A673 (cell line): ENCODE results near the gene EPHA4.

Source experiments
- CTCF ChIP-seq: fragments of 300-800, 200-600 bp; sonication (generic); conservative IDR thresholded peaks from 2 replicates; pipeline ENCODE4 v1.5.1; 2017; ENCODE audit warnings: low read depth, mild to moderate bottlenecking, antibody characterized with exemption, low read length, moderate library complexity, mixed read lengths
- EZH2 ChIP-seq: fragments of 200-600 bp; sonication (generic); IDR thresholded peaks from 2 replicates; pipeline ENCODE4 v1.6.1; 2017; ENCODE audit warnings: borderline replicate concordance, low read depth, mild to moderate bottlenecking, mixed read lengths, antibody characterized with exemption, low read length; ENCODE audit not compliant: poor library complexity, severe bottlenecking

DNA sequence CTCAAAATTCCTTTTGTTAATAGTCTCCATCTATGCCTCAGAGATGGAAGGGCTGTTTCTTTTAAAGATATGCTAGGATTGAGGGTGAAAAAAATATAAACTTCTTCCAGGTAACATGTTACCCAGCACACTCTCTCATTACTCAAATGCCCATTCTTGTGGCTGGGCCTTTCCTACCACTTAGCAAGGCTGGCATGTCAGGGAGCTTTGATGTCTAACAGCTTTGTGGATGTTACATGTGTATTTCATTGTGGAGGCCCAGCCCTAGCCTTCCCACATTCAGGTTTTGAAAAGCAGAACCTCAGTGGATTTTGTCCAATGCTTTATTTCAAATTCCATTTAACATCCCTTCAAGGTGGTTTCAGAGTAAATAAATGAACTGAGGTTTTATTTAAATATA is 191.4 kb downstream of the EPHA4 start:
- no peak for TF ChIP-seq CTCF
- no peak for TF ChIP-seq EZH2
